HCT116 (cell line): ENCODE data around the gene TAX1BP1. TPM values are rescaled to one million over a fixed set of nuclear protein-coding genes. Genes with fewer than 3 reads are reported as not detected.
"Not testable (repeated sequence)": the region's sequence is repeated elsewhere in the genome, so short reads cannot be mapped to it uniquely, and the experiment has no call there.

Experiments used
- ATAC-seq: fragments of 200-7000 bp; cut with Tn5 transposase; 2 replicates; pipeline ENCODE4 v1.9.1; 2020; ENCODE audit warnings: mild to moderate bottlenecking, moderate library complexity
- BruUV-seq: library from RNA; stranded (reverse); fragments of 400-500 nt; replicated peaks from 2 replicates; lab custom pipeline; 2021; lab: Mats Ljungman, UMichigan
- CTCF ChIA-PET: fragments of 300-600 bp; sonication (Branson Sonifier 250); formaldehyde crosslinking; loops from one replicate; lab custom pipeline; 2021; ENCODE audit warnings: antibody characterized with exemption; lab: Charles Lee
- POLR2A ChIA-PET: fragments of 300-600, 350-600 bp; sonication (Branson Sonifier 250); formaldehyde crosslinking; loops from one replicate; lab custom pipeline; 2021; ENCODE audit warnings: antibody characterized with exemption; lab: Charles Lee
- RAD21 ChIA-PET, 2 experiments: fragments of 300-600 bp; sonication (Branson Sonifier 250); formaldehyde crosslinking; loops; one replicate each; lab custom pipeline; 2023; ENCODE audit warnings: low total read pairs in 2 of 2; ENCODE audit not compliant: uncharacterized antibody in 2 of 2, unreplicated experiment in 2 of 2, low non-redundant PET in 1 of 2; lab: Charles Lee
- DNase-seq: peaks from one replicate; pipeline ENCODE4 v3.0.0-alpha.2; 2010; ENCODE audit warnings: low read depth, low spot score
- H2AFZ ChIP-seq: fragments of 200-600 bp; shearing (Covaris generic), sonication (generic); 2 replicates; pipeline ENCODE4 v1.6.1; 2017; ENCODE audit warnings: low read depth, mixed run types, mixed read lengths, antibody characterized with exemption, low read length; ENCODE audit not compliant: poor library complexity, severe bottlenecking
- H3K27ac ChIP-seq: 2 replicates; pipeline ENCODE4 v1.5.1; 2012; ENCODE audit warnings: low read depth, low read length
- H3K27me3 ChIP-seq: fragments of 200-600 bp; sonication (generic); 2 replicates; pipeline ENCODE4 v1.6.1; 2016; ENCODE audit warnings: mixed run types, low read length, mixed read lengths; ENCODE audit not compliant: insufficient read depth
- H3K36me3 ChIP-seq, 2 experiments: fragments of 200-500 bp in 1 of 2; fragments of 200-600 bp in 1 of 2; sonication (Bioruptor generic) in 1 of 2; sonication (generic) in 1 of 2; 2 replicates each; pipeline versions ENCODE4 v1.5.1 to v1.6.1; 2014 to 2016; ENCODE audit warnings: low read length in 2 of 2, inconsistent platforms in 1 of 2, mixed read lengths in 1 of 2, mixed run types in 1 of 2; ENCODE audit not compliant: insufficient read depth in 2 of 2, control insufficient read depth in 1 of 2
- H3K4me1 ChIP-seq, 2 experiments: fragments of 200-600 bp in 1 of 2; sonication (generic) in 1 of 2; 2 replicates each; pipeline versions ENCODE4 v1.5.1 to v1.6.1; 2012 to 2017; ENCODE audit warnings: low read length in 2 of 2, inconsistent platforms in 1 of 2, mild to moderate bottlenecking in 1 of 2, mixed read lengths in 1 of 2, mixed run types in 1 of 2, moderate library complexity in 1 of 2; ENCODE audit not compliant: insufficient read depth in 2 of 2, control insufficient read depth in 1 of 2
- H3K4me2 ChIP-seq: fragments of 200-600 bp; sonication (generic); 2 replicates; pipeline ENCODE4 v1.6.1; 2017; ENCODE audit warnings: mixed run types, low read length, mixed read lengths
- H3K4me3 ChIP-seq, 2 experiments: fragments of 200-600 bp in 1 of 2; sonication (generic) in 1 of 2; replicated peaks in 1 of 2; 2 replicates each; pipeline ENCODE4 v1.5.1; 2011 to 2016; ENCODE audit warnings: low read length in 2 of 2, control low read depth in 1 of 2, low read depth in 1 of 2, mild to moderate bottlenecking in 1 of 2, mixed read lengths in 1 of 2, mixed run types in 1 of 2
- H3K79me2 ChIP-seq: fragments of 200-600 bp; sonication (generic); 2 replicates; pipeline ENCODE4 v1.6.1; 2017; ENCODE audit warnings: mild to moderate bottlenecking, mixed run types, low read length, moderate library complexity, mixed read lengths; ENCODE audit not compliant: insufficient read depth
- H3K9ac ChIP-seq: fragments of 200-600 bp; sonication (generic); 2 replicates; pipeline ENCODE4 v1.6.1; 2016; ENCODE audit warnings: low read length, mixed read lengths
- H3K9me2 ChIP-seq: fragments of 200-600 bp; sonication (generic), shearing (Covaris generic); 2 replicates; pipeline ENCODE4 v1.6.1; 2017; ENCODE audit warnings: mixed run types, mild to moderate bottlenecking, moderate library complexity; ENCODE audit not compliant: insufficient read depth
- H3K9me3 ChIP-seq, 2 experiments: fragments of 200-500 bp in 1 of 2; fragments of 200-600 bp in 1 of 2; sonication (Bioruptor generic) in 1 of 2; sonication (generic) in 1 of 2; 2 replicates each; pipeline ENCODE4 v1.6.1; 2014 to 2017; ENCODE audit warnings: low read length in 2 of 2, mixed read lengths in 2 of 2, inconsistent platforms in 1 of 2, low read depth in 1 of 2, mild to moderate bottlenecking in 1 of 2, mixed run types in 1 of 2, moderate library complexity in 1 of 2; ENCODE audit not compliant: control insufficient read depth in 1 of 2, insufficient read depth in 1 of 2
- H4K20me1 ChIP-seq: fragments of 200-600 bp; sonication (generic), shearing (Covaris generic); 2 replicates; pipeline ENCODE4 v1.6.1; 2017; ENCODE audit warnings: mixed run types, mild to moderate bottlenecking, moderate library complexity; ENCODE audit not compliant: insufficient read depth
- EGR1 ChIP-seq: IDR thresholded peaks from 2 replicates; pipeline ENCODE4 v1.6.1; 2012; ENCODE audit warnings: low read depth
- EZH2phosphoT487 ChIP-seq: fragments of 200-600 bp; IDR thresholded peaks from 2 replicates; pipeline ENCODE4 v1.6.1; 2018; ENCODE audit warnings: antibody characterized with exemption, borderline replicate concordance
- POLR2A ChIP-seq: IDR thresholded peaks from 2 replicates; pipeline ENCODE4 v1.7.0; 2011; ENCODE audit warnings: borderline replicate concordance; ENCODE audit not compliant: insufficient read depth, insufficient read length; ENCODE audit errors: extremely low read depth
- REST ChIP-seq: IDR thresholded peaks from 2 replicates; pipeline ENCODE4 v1.6.1; 2012; ENCODE audit warnings: low read depth
- ZFX ChIP-seq: fragments of 450-650 bp; IDR thresholded peaks from 2 replicates; pipeline ENCODE4 v1.6.1; 2017
- ZNF274 ChIP-seq: fragments of 200-500 bp; sonication (Bioruptor generic); IDR thresholded peaks from 2 replicates; pipeline ENCODE4 v1.6.1; 2014; ENCODE audit warnings: mild to moderate bottlenecking, low read depth, low read length, inconsistent platforms
- intact Hi-C: fragments of 100-400 bp; cut with micrococcal nuclease; formaldehyde crosslinking; loops from 2 replicates; pipeline ENCODE4 v1.10.0; 2022
- total RNA-seq: library from RNA; stranded (reverse); gene quantifications from one replicate; pipeline ENCODE4 v1.2.1, GENCODE V29; 2021; ENCODE audit not compliant: unreplicated experiment
- TF ChIP-seq, protein P1 (sequence below): IDR thresholded peaks from 2 replicates; pipeline ENCODE4 v1.6.1; 2012

TAX1BP1 gene
- total RNA-seq, 1 experiment from 2014 or later: 68.1 TPM

- TF ChIP-seq REST (no peak), EZH2phosphoT487 (no peak), ZNF274 (no peak), POLR2A (no peak), EGR1 (no peak), ZFX (no peak)
- TF ChIP-seq, protein P1, sequence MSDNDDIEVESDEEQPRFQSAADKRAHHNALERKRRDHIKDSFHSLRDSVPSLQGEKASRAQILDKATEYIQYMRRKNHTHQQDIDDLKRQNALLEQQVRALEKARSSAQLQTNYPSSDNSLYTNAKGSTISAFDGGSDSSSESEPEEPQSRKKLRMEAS: no peak
Measured at GRCh38 chr7:27850531-27850930, 110.6 kb downstream of the TAX1BP1 start (continued).

GRCh38 chr7:27856703-27857485 lies 116.9 kb downstream of the TAX1BP1 start:
- H4K20me1 ChIP-seq, RAD21 ChIA-PET, H3K9me2 ChIP-seq, H3K4me1 ChIP-seq, ATAC-seq, BruUV-seq, intact Hi-C loops, H3K4me3 ChIP-seq, H3K36me3 ChIP-seq, H3K9me3 ChIP-seq, DNase-seq, H2AFZ ChIP-seq, H3K4me2 ChIP-seq, H3K79me2 ChIP-seq, CTCF ChIA-PET, H3K9ac ChIP-seq, H3K27me3 ChIP-seq, POLR2A ChIA-PET, H3K27ac ChIP-seq: not testable (repeated sequence)
